Common myeloid progenitor, CD34-positive (primary cell): Measurements from ENCODE around the gene TMEM117.
"Not testable (repeated sequence)": the region's sequence is repeated elsewhere in the genome, so short reads cannot be mapped to it uniquely, and the experiment has no call there.

Experiments used
- CTCF ChIA-PET: fragments of 350-600 bp; sonication (Branson Sonifier 250); formaldehyde crosslinking; loops from one replicate; lab custom pipeline; 2021; ENCODE audit warnings: antibody characterized with exemption; lab: Charles Lee
- POLR2A ChIA-PET: fragments of 350-600 bp; sonication (Branson Sonifier 250); formaldehyde crosslinking; loops from one replicate; lab custom pipeline; 2021; ENCODE audit warnings: antibody characterized with exemption; lab: Charles Lee
- DNase-seq, 3 donors: peaks; one replicate each; pipeline versions ENCODE4 v3.0.0 to v3.0.0-alpha.2; 2013
- H3K27ac ChIP-seq, 2 experiments: 1 replicate in 1 of 2; 2 replicates in 1 of 2; pipeline ENCODE4 v1.7.0; 2013; ENCODE audit warnings: inconsistent platforms in 2 of 2, low read length in 2 of 2, mild to moderate bottlenecking in 2 of 2, low read depth in 1 of 2, moderate library complexity in 1 of 2; ENCODE audit not compliant: severe bottlenecking in 2 of 2, insufficient read depth in 1 of 2, poor library complexity in 1 of 2
- H3K27me3 ChIP-seq, 5 experiments: replicated peaks in 2 of 5; 1 replicate in 3 of 5; 2 replicates in 2 of 5; pipeline versions ENCODE4 v1.6.1 to v1.7.0; 2013; ENCODE audit warnings: low read length in 4 of 5, mild to moderate bottlenecking in 2 of 5, moderate library complexity in 2 of 5, inconsistent platforms in 1 of 5; ENCODE audit not compliant: insufficient read depth in 5 of 5, control insufficient read depth in 4 of 5
- H3K36me3 ChIP-seq, 4 experiments: 1 replicate in 2 of 4; 2 replicates in 2 of 4; pipeline versions ENCODE4 v1.6.1 to v1.7.0; 2013; ENCODE audit warnings: low read length in 3 of 4, control low read depth in 1 of 4, mild to moderate bottlenecking in 1 of 4; ENCODE audit not compliant: control insufficient read depth in 4 of 4, insufficient read depth in 4 of 4
- H3K4me1 ChIP-seq, 4 experiments: 1 replicate in 3 of 4; 2 replicates in 1 of 4; pipeline versions ENCODE4 v1.6.1 to v1.7.1; 2013; ENCODE audit warnings: low read length in 3 of 4, mild to moderate bottlenecking in 3 of 4, control low read depth in 1 of 4, inconsistent platforms in 1 of 4, moderate library complexity in 1 of 4; ENCODE audit not compliant: control insufficient read depth in 4 of 4, insufficient read depth in 4 of 4; ENCODE audit errors: control extremely low read depth in 1 of 4
- H3K4me3 ChIP-seq, 7 experiments: 1 replicate in 4 of 7; 2 replicates in 3 of 7; pipeline versions ENCODE4 v1.5.1 to v1.7.0; 2013; ENCODE audit warnings: mild to moderate bottlenecking in 7 of 7, low read length in 6 of 7, moderate library complexity in 6 of 7, inconsistent platforms in 2 of 7, low read depth in 2 of 7, control low read depth in 1 of 7; ENCODE audit not compliant: insufficient read depth in 4 of 7, control insufficient read depth in 1 of 7; ENCODE audit errors: extremely low read depth in 1 of 7
- H3K9me3 ChIP-seq, 5 experiments: 1 replicate in 4 of 5; 2 replicates in 1 of 5; pipeline versions ENCODE4 v1.6.1 to v1.7.1; 2013; ENCODE audit warnings: low read length in 4 of 5, mild to moderate bottlenecking in 2 of 5, inconsistent platforms in 1 of 5, low read depth in 1 of 5, moderate library complexity in 1 of 5; ENCODE audit not compliant: control insufficient read depth in 4 of 5, insufficient read depth in 2 of 5; ENCODE audit errors: control extremely low read depth in 1 of 5
- WGBS: methylation state at CpG from one replicate; pipeline ENCODE4 v1.1.5; 2013; ENCODE audit not compliant: insufficient coverage; 5-methylcytosine and 5-hydroxymethylcytosine counted together

TMEM117 gene

DNA sequence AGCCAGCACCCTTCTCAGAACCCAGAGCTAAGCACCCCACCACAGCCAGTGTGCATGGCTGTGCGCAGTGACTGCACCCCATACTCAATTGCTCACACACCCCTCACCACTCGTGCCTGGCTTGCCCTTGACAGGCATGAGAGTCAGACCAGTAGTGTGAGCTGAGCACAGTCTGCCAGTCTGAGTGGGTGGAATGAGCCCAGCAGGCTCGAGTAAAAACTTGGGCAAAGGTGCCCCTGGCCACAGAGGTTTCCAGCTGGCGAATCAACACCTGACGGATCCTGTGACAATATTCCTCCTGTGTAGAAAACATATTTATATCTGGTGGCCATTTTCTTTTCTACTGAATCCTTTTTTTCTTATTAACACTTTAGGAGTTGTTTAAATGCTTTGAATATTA is 202.5 kb downstream of the TMEM117 start:
- H3K4me1 ChIP-seq: no peaks in the 10 kb centered on the region
- no peak for DNase-seq
- H3K4me3 ChIP-seq: no peak overlapping the region
- no peaks in the 10 kb centered on the region for H3K27me3 ChIP-seq
- ChIA-PET POLR2A (no interaction called here), CTCF (interaction anchor here (0.9 kb wide), 1 partner anchor 23 kb away, joined by 3 read pairs; no protein-coding TSS in a partner anchor)
- H3K36me3 ChIP-seq: no peaks in the 10 kb centered on the region
- whole genome bisulfite sequencing: 100% methylated on average over 1 of the region's 5 CpGs
- H3K9me3 ChIP-seq: no peaks in the 10 kb centered on the region
- no peak overlapping the region for H3K27ac ChIP-seq

DNA sequence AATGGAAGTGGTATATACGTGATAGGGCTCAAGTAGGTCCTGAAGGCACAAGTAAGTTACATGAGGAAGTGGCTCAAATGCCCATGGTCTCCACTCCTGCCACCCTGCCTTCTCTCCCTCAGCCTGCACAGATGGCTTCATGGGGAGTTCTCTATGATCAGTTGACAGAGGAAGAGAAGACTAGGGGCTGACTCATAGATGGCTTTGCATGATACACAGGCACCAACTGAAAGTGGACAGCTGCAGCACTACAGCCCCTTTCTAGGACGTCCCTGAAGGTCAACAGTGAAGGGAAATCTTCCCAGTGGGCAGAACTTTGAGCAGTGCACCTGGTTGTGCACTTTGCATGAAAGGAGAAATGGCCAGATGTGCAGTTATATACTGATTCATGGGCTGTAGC is 208.6 kb downstream of the TMEM117 start:
- H3K27ac ChIP-seq, H3K4me3 ChIP-seq, CTCF ChIA-PET, H3K4me1 ChIP-seq, POLR2A ChIA-PET, H3K9me3 ChIP-seq, DNase-seq, H3K27me3 ChIP-seq, H3K36me3 ChIP-seq: not testable (repeated sequence)
- 91% methylated on average over 2 of the region's 2 CpGs for WGBS

DNA sequence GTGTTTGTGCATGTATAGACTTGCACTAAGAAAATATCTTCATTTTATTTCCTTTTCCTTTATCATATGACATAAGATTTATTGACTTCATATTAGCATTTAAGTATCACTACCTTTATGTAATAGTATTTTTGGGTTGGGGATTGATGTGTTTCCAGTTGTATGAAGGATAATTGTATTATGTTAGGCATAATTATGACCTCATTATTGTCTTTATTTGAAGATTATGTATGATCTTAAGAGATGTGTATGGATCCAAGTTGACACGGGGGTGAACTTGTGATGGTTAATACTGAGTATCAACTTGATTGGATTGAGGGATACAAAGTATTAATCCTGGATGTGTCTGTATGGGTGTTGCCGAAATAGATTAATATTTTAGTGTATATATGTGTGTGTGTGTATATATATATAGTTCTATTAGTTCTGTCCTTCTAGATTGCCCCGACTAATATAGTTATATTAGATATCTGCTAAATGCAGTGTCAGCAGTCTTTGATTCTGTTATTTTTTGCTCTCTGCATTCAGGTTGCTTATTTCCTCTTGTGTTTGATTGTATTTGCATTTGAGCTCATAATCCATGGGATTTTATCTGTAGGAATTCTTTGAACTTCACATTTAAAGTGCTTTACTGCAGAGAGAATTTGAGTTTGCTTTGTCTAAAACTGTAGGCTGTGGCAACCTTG is 211.0 kb downstream of the TMEM117 start:
- Histone ChIP-seq H3K9me3 (peaks cover 0 to 7% (median 0%) of the 10 kb centered on the region in 5 experiments), H3K4me1 (no peaks in the 10 kb centered on the region), H3K36me3 (no peaks in the 10 kb centered on the region), H3K27me3 (no peaks in the 10 kb centered on the region), H3K27ac (no peak overlapping the region), H3K4me3 (no peak overlapping the region)
- ChIA-PET POLR2A (no interaction called here), CTCF (no interaction called here)
- no peak for DNase-seq
- WGBS: 100% methylated on average over 1 of the region's 3 CpGs

DNA sequence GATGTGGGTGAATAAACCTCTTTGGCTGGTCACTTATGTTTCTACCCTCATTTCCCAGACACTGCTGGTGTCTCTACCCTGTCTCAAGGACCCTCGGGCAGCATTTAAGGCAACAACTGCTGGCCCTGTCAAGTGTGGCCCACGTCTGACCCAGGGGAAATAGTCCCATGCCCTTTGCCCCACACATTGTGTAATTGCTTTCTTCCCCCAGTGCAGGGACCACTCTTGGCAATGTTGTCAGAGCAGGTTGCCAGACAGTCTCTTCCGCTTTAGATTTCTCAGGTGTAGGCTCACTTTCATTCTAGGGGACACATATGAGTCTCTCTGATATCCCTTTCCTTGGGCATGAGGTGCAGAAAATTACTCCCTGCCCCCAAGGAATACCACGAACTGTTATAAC is 216.7 kb downstream of the TMEM117 start:
- Histone ChIP-seq H3K27me3 (no peaks in the 10 kb centered on the region), H3K9me3 (no peaks in the 10 kb centered on the region), H3K4me1 (no peaks in the 10 kb centered on the region), H3K4me3 (no peak overlapping the region), H3K27ac (no peak overlapping the region), H3K36me3 (no peaks in the 10 kb centered on the region)
- ChIA-PET POLR2A (no interaction called here), CTCF (no interaction called here)
- DNase-seq: no peak
- 98% methylated on average over 4 of the region's 4 CpGs for WGBS

DNA sequence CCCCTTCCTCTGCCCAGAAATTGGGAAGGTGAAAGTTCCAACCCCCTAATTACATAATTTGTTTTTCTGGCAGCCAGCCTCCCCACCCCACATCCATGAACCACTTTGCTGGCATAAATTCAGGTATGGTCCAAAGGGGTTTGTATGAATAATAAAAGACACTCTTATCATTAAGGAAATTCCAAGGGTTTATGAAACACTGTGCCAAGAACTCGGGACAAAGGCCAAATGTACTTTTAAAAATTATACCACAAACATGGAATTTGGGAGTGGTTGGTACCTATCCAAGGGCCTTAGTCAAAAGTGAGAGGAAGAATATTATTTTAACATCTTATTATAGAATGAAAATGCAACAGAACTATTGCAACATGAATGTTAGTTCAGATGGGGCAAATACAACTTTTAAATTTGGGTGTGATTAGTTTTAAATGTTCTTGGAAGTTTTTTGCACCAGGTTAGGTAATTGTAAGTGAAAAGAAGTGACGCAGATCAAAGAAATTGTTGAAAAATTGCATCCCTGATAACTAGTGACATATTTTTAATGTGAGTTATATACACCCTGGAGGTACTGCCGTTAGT is 217.8 kb downstream of the TMEM117 start:
- CTCF ChIA-PET: no interaction called here
- no peaks in the 10 kb centered on the region for H3K27me3 ChIP-seq
- POLR2A ChIA-PET: interaction anchor here (0.5 kb wide), 1 partner anchor 91 kb away, joined by 3 read pairs; no protein-coding TSS in a partner anchor
- no peak overlapping the region for H3K4me3 ChIP-seq
- H3K27ac ChIP-seq: no peak overlapping the region
- no peak for DNase-seq
- H3K4me1 ChIP-seq: no peaks in the 10 kb centered on the region
- 86% methylated on average over 2 of the region's 3 CpGs for WGBS
- H3K9me3 ChIP-seq: no peaks in the 10 kb centered on the region
- no peaks in the 10 kb centered on the region for H3K36me3 ChIP-seq

DNA sequence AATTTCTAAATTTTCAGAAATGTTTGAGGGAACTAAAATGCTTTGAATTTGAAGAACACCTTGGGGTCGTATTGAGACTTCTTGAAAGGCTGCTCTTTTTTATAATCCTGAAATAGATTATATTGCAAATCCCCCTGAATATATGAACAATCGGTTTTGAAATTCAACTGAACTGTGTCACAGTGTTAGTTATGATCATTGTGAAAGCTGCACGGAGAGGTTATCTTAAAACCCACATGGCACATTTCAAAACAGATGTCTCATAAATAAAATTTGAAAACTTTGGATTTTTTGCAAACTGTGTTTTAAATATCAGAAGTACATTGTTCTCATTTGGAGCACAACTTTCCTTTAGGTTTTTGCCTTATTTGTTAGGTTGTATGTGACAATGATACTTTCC is 218.4 kb downstream of the TMEM117 start:
- Histone ChIP-seq H3K27ac (no peak overlapping the region), H3K9me3 (no peaks in the 10 kb centered on the region), H3K4me1 (no peaks in the 10 kb centered on the region), H3K36me3 (no peaks in the 10 kb centered on the region), H3K27me3 (no peaks in the 10 kb centered on the region), H3K4me3 (no peak overlapping the region)
- POLR2A ChIA-PET: interaction anchor here (0.5 kb wide), 1 partner anchor 92 kb away, joined by 3 read pairs; no protein-coding TSS in a partner anchor
- CTCF ChIA-PET: no interaction called here
- no CpG with 5 or more reads among the region's 3 CpGs for WGBS
- DNase-seq: no peak

DNA sequence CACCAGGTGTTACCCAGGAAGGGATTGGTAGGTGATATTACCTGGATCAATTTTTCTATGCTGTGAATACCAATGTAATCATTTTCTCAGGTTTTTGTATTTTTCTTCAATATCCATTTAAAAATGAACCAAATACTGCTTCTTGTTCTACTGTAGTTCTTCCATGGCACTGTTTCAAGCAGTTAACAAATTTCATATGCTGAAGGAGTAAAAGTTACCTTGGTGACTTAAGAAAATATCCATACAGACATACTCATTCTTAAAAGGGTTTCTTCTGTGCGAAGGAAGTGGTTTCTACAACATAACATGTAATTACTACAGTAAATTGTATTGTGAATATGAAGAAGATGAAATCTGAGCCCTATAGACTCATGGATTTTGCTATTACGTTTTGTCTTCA is 222.5 kb downstream of the TMEM117 start:
- Histone ChIP-seq H3K4me3 (no peak overlapping the region), H3K36me3 (no peaks in the 10 kb centered on the region), H3K27me3 (no peaks in the 10 kb centered on the region), H3K4me1 (no peaks in the 10 kb centered on the region), H3K9me3 (no peaks in the 10 kb centered on the region), H3K27ac (no peak overlapping the region)
- ChIA-PET POLR2A (no interaction called here), CTCF (no interaction called here)
- WGBS: 100% methylated on average over 1 of the region's 2 CpGs
- DNase-seq: no peak
